Right atrium auricular region (tissue), 2 donors: ENCODE measurements around the gene SRGAP2. TPM values are rescaled to one million over a fixed set of nuclear protein-coding genes. Genes with fewer than 3 reads are reported as not detected.
"Not testable (repeated sequence)": the region's sequence is repeated elsewhere in the genome, so short reads cannot be mapped to it uniquely, and the experiment has no call there.

ENCODE experiments used
- DNase-seq: peaks from one replicate; pipeline ENCODE4 v3.0.0-alpha.2; 2019; ENCODE audit warnings: low spot score
- H3K27ac ChIP-seq, 2 donors: fragments of 200-600 bp; sonication (generic); 1 replicate in 1 of 2; 2 replicates in 1 of 2; pipeline ENCODE4 v1.5.1; 2016 to 2019
- H3K27me3 ChIP-seq, 2 donors: fragments of 200-600 bp; sonication (generic); one replicate each; pipeline versions ENCODE4 v1.5.1 to v1.6.0; 2017 to 2019
- H3K36me3 ChIP-seq: fragments of 200-600 bp; sonication (generic); one replicate; pipeline ENCODE4 v1.5.1; 2016
- H3K4me1 ChIP-seq, 2 donors: fragments of 200-600 bp; sonication (generic); one replicate each; pipeline versions ENCODE4 v1.5.1 to v1.6.0; 2017 to 2019
- H3K4me3 ChIP-seq, 2 donors: fragments of 200-600 bp; sonication (generic); 1 replicate in 1 of 2; 2 replicates in 1 of 2; pipeline ENCODE4 v1.5.1; 2017 to 2019; ENCODE audit warnings: mild to moderate bottlenecking in 1 of 2, moderate library complexity in 1 of 2
- H3K9me3 ChIP-seq, 2 donors: fragments of 200-600 bp; sonication (generic); one replicate each; pipeline ENCODE4 v1.5.1; 2019
- total RNA-seq, 2 donors: library from RNA; depleted of rRNA; stranded (reverse); fragments of >200 nt; gene quantifications; one replicate each; pipeline ENCODE4 v1.1.0, GENCODE V29; 2016

SRGAP2 gene
- total RNA-seq, 2 donors from 2014 or later: 26.4 to 29.0 TPM

GRCh38 chr1:206250953-206251681 lies 47.8 kb downstream of the SRGAP2 start:
- not testable (repeated sequence) for H3K27ac ChIP-seq, H3K4me3 ChIP-seq, DNase-seq, H3K9me3 ChIP-seq, H3K36me3 ChIP-seq, H3K4me1 ChIP-seq, H3K27me3 ChIP-seq

DNA sequence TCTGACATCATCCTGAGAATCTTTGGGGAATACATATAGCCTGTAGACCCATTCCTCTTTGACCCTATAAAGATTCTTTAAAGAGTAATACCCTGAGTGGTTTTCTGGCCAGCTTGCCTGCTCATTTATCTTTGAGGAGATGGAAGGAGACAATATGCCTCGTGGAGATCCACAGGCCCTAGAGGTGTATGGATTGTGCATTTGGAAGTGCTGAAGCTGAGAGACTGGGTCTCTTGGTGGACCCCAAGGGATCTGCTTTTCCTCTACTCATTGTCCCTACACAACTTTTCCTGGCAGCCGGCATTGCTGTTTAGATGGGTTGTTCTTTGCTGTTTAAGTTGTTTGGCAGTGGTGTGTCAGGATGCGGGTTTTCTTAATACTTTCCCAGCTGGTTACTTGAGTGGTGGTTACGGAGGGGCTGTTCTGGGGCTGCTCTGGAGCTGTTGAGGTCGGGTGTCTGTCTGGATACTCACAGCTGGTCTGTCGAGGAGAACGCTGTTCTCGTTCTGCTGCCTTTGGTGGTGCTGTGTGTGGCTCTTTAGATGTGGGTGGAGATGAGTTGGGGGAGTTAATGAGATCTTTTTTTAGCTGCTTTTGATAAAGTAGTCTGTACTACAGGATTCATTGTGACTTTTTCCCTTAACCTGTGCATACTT lies 49.5 kb downstream of the SRGAP2 start:
- not testable (repeated sequence) for H3K27ac ChIP-seq, H3K4me1 ChIP-seq, H3K9me3 ChIP-seq, H3K27me3 ChIP-seq, H3K36me3 ChIP-seq, DNase-seq, H3K4me3 ChIP-seq

Other genes starting within 250 kb of the SRGAP2 start
- 1 to 10 TPM; 4.8 to 5.1 TPM for gene RAB7B, start 200.1 kb upstream of the SRGAP2 start, total RNA-seq
- gene CTSE, start 179.6 kb upstream of the SRGAP2 start, total RNA-seq: 1 to 10 TPM in 1 of 2 donors, not detected in 1; 1.1 TPM
- gene RHEX, start 150.4 kb upstream of the SRGAP2 start, total RNA-seq: not detected
- not detected for gene AVPR1B, start 86.2 kb upstream of the SRGAP2 start, total RNA-seq
- under 1 TPM in 1 of 2 donors, not detected in 1; 0.28 TPM for gene FAM72A, start 702 bp upstream of the SRGAP2 start, total RNA-seq